CD8-positive, alpha-beta memory T cell (primary cell): ENCODE results near the gene ASTE1. TPM values are rescaled to one million over a fixed set of nuclear protein-coding genes. Genes with fewer than 3 reads are reported as not detected.
A peak's percentile ranks its signal among the peaks of the same experiment; 100 is the strongest.
"Not testable (repeated sequence)": the region's sequence is repeated elsewhere in the genome, so short reads cannot be mapped to it uniquely, and the experiment has no call there.

Experiments
- CTCF ChIA-PET: fragments of 350-600 bp; sonication (Branson Sonifier 250); formaldehyde crosslinking; loops from one replicate; lab custom pipeline; 2021; ENCODE audit warnings: antibody characterized with exemption; lab: Charles Lee
- POLR2A ChIA-PET: fragments of 350-600 bp; sonication (Branson Sonifier 250); formaldehyde crosslinking; loops from one replicate; lab custom pipeline; 2021; ENCODE audit warnings: antibody characterized with exemption; lab: Charles Lee
- DNase-seq, 5 donors: peaks; one replicate each; pipeline versions ENCODE4 v3.0.0 to v3.0.0-alpha.2; 2020 to 2022; ENCODE audit warnings: mixed read lengths in 1 of 5
- H3K27ac ChIP-seq: one replicate; pipeline ENCODE4 v1.7.0; 2013; ENCODE audit warnings: low read depth, mild to moderate bottlenecking, low read length, moderate library complexity
- H3K27me3 ChIP-seq: 2 replicates; pipeline ENCODE4 v1.7.0; 2013; ENCODE audit warnings: low read length, mild to moderate bottlenecking; ENCODE audit not compliant: insufficient read depth, poor library complexity, severe bottlenecking
- H3K36me3 ChIP-seq: 2 replicates; pipeline ENCODE4 v1.7.0; 2013; ENCODE audit warnings: mild to moderate bottlenecking, low read length, moderate library complexity; ENCODE audit not compliant: insufficient read depth
- H3K4me1 ChIP-seq: 2 replicates; pipeline ENCODE4 v1.7.0; 2013; ENCODE audit warnings: mild to moderate bottlenecking, low read length, moderate library complexity; ENCODE audit not compliant: insufficient read depth
- H3K4me3 ChIP-seq: 2 replicates; pipeline ENCODE4 v1.7.0; 2013; ENCODE audit warnings: mild to moderate bottlenecking, low read length
- H3K9me3 ChIP-seq: 2 replicates; pipeline ENCODE4 v1.7.0; 2013; ENCODE audit warnings: mild to moderate bottlenecking, low read length
- H3K27ac Mint-ChIP-seq, 8 donors: one replicate each; pipeline ENCODE4 v1.8.0; 2020 to 2021; ENCODE audit warnings: mixed read lengths in 8 of 8, mild to moderate bottlenecking in 6 of 8, inconsistent platforms in 3 of 8, moderate library complexity in 3 of 8
- H3K27me3 Mint-ChIP-seq, 2 donors: one replicate each; pipeline ENCODE4 v1.8.0; 2020 to 2021; ENCODE audit warnings: mixed read lengths in 2 of 2, mild to moderate bottlenecking in 1 of 2, moderate library complexity in 1 of 2
- H3K36me3 Mint-ChIP-seq, 3 donors: one replicate each; pipeline ENCODE4 v1.8.0; 2020 to 2021; ENCODE audit warnings: mixed read lengths in 3 of 3, inconsistent platforms in 1 of 3, mild to moderate bottlenecking in 1 of 3
- H3K4me1 Mint-ChIP-seq, 3 donors: one replicate each; pipeline ENCODE4 v1.8.0; 2020 to 2021; ENCODE audit warnings: mixed read lengths in 3 of 3, inconsistent platforms in 1 of 3, mild to moderate bottlenecking in 1 of 3
- H3K4me3 Mint-ChIP-seq, 7 donors: one replicate each; pipeline ENCODE4 v1.8.0; 2020 to 2021; ENCODE audit warnings: mixed read lengths in 7 of 7, mild to moderate bottlenecking in 6 of 7, moderate library complexity in 4 of 7, inconsistent platforms in 2 of 7
- H3K9me3 Mint-ChIP-seq, 5 donors: one replicate each; pipeline ENCODE4 v1.8.0; 2020 to 2022; ENCODE audit warnings: mixed read lengths in 5 of 5, mild to moderate bottlenecking in 3 of 5, moderate library complexity in 2 of 5, inconsistent platforms in 1 of 5
- polyA plus RNA-seq: library from polyadenylated mRNA; unstranded; fragments of 300-500 nt; fragmentation: Illumina TruSeq; gene quantifications from one replicate; pipeline ENCODE4 v1.2.3, GENCODE V29; 2021
- total RNA-seq, 2 experiments: library from RNA; stranded (reverse); gene quantifications; one replicate each; pipeline ENCODE4 v1.2.3, GENCODE V29; 2021

The ASTE1 gene
- total and polyA plus RNA-seq, 3 experiments from 2014 or later, result 11.9 to 24.0 (median 13.7) TPM

DNA sequence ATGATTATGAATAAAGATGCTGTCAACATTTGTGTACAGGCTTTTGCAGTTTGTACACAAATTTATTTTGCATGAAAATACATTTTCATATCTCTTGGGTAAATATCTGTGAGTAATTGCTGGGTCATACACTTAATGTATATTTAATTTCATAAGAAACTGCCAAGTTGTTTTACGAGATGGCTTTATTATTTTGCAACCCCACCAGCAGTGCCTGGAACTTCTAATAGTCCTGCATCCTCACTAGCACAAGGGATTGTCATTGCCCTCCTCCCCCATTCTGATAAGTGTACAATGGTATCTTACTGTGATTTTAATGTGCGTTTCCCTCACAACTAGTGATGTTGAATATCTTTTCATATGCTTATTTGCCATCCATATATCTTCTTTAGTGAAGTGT, 45.2 kb downstream of the ASTE1 start:
- H3K36me3 Mint-ChIP-seq, result peaks cover 0 to 64% (median 11%) of the 10 kb centered on the region in 3 donors
- H3K27me3 ChIP-seq, result no peaks in the 10 kb centered on the region
- no peak overlapping the region for H3K27ac ChIP-seq
- no peaks in the 10 kb centered on the region for H3K36me3 ChIP-seq
- H3K4me1 ChIP-seq, result no peaks in the 10 kb centered on the region
- CTCF ChIA-PET, result no interaction called here
- H3K27ac Mint-ChIP-seq, result no peak overlapping the region
- no peak overlapping the region for H3K4me3 ChIP-seq
- no peaks in the 10 kb centered on the region for H3K4me1 Mint-ChIP-seq
- no peaks in the 10 kb centered on the region for H3K27me3 Mint-ChIP-seq
- H3K9me3 Mint-ChIP-seq, result no peaks in the 10 kb centered on the region
- DNase-seq, result no peak
- no peak overlapping the region for H3K4me3 Mint-ChIP-seq
- no peaks in the 10 kb centered on the region for H3K9me3 ChIP-seq
- POLR2A ChIA-PET, result no interaction called here

DNA sequence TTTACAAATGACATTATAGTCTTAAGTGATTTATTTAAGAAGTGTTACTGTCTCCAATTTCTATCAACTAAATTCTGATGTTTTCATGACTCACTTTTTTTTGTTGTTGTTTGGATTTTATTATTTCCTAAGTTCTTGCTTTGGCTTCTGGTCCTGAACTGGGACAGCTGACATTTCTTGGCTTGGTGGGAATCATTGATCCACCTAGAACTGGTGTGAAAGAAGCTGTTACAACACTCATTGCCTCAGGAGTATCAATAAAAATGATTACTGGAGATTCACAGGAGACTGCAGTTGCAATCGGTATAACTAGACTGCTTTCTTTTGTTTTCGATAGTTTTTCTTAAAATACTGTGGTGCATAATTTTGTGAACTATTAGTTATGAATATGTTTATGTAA, 47.5 kb downstream of the ASTE1 start:
- H3K4me1 ChIP-seq, result no peaks in the 10 kb centered on the region
- H3K27ac ChIP-seq, result no peak overlapping the region
- CTCF ChIA-PET, result no interaction called here
- no peaks in the 10 kb centered on the region for H3K4me1 Mint-ChIP-seq
- H3K36me3 ChIP-seq, result no peaks in the 10 kb centered on the region
- H3K4me3 ChIP-seq, result no peak overlapping the region
- no peaks in the 10 kb centered on the region for H3K9me3 Mint-ChIP-seq
- H3K9me3 ChIP-seq, result no peaks in the 10 kb centered on the region
- POLR2A ChIA-PET, result no interaction called here
- DNase-seq, result no peak
- H3K27ac Mint-ChIP-seq, result peak overlapping the region in 2 of 8 donors; percentile 39 to 61
- no peaks in the 10 kb centered on the region for H3K27me3 ChIP-seq
- H3K4me3 Mint-ChIP-seq, result no peak overlapping the region
- H3K27me3 Mint-ChIP-seq, result no peaks in the 10 kb centered on the region
- peaks cover 0 to 74% (median 21%) of the 10 kb centered on the region in 3 donors for H3K36me3 Mint-ChIP-seq

DNA sequence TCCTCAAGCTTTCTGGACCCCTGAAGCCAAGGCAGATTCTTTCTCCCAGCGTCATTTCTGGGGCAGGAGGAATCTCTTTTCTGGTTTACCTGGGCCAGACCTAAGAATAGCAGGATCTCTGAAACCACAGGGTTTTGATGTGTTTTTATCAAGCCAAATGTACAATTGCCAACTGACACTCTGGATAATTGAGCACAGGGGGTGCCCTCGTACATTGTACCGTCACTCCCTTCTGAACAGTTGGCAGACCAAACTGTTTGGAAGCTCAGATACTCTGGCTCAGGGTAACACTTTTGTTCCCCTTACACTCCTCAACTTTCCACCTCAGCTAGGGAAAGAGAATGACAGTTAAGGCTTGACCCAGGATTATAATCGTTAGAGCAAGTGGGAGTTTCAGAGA, 49.9 kb downstream of the ASTE1 start:
- Histone ChIP-seq H3K9me3 (no peaks in the 10 kb centered on the region), H3K4me1 (no peaks in the 10 kb centered on the region), H3K27ac (no peak overlapping the region), H3K27me3 (no peaks in the 10 kb centered on the region), H3K4me3 (no peak overlapping the region), H3K36me3 (peaks cover under 1% of the 10 kb centered on the region)
- ChIA-PET CTCF (no interaction called here), POLR2A (no interaction called here)
- no peak overlapping the region for H3K4me3 Mint-ChIP-seq
- H3K9me3 Mint-ChIP-seq, result no peaks in the 10 kb centered on the region
- peaks cover 10 to 77% (median 24%) of the 10 kb centered on the region in 3 donors for H3K36me3 Mint-ChIP-seq
- no peaks in the 10 kb centered on the region for H3K4me1 Mint-ChIP-seq
- no peak for DNase-seq
- peak overlapping the region in 1 of 8 donors; percentile 64 for H3K27ac Mint-ChIP-seq
- no peaks in the 10 kb centered on the region for H3K27me3 Mint-ChIP-seq

DNA sequence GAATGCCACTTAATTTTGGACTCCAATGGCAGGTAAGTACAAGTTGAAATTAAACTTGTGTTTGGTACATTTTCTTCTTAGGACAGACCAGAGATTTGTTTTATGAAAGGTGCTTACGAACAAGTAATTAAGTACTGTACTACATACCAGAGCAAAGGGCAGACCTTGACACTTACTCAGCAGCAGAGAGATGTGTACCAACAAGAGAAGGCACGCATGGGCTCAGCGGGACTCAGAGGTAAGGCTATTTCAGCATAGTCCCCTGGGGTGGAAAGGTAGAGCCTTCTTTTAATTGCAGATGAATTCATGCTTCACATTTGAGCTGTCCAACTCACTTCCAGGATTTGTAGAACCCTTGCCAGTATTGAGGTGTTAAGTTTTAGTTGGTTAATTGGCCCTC, 51.4 kb downstream of the ASTE1 start:
- no peak for DNase-seq
- Mint-ChIP-seq H3K9me3 (no peaks in the 10 kb centered on the region), H3K4me3 (no peak overlapping the region), H3K4me1 (no peaks in the 10 kb centered on the region), H3K36me3 (peaks cover 24 to 83% (median 33%) of the 10 kb centered on the region in 3 donors), H3K27ac (peak overlapping the region in 2 of 8 donors; percentile 24 to 25), H3K27me3 (no peaks in the 10 kb centered on the region)
- Histone ChIP-seq H3K4me1 (no peaks in the 10 kb centered on the region), H3K36me3 (peaks cover 7% of the 10 kb centered on the region), H3K27ac (no peak overlapping the region), H3K9me3 (no peaks in the 10 kb centered on the region), H3K27me3 (no peaks in the 10 kb centered on the region), H3K4me3 (no peak overlapping the region)
- ChIA-PET CTCF (no interaction called here), POLR2A (no interaction called here)

DNA sequence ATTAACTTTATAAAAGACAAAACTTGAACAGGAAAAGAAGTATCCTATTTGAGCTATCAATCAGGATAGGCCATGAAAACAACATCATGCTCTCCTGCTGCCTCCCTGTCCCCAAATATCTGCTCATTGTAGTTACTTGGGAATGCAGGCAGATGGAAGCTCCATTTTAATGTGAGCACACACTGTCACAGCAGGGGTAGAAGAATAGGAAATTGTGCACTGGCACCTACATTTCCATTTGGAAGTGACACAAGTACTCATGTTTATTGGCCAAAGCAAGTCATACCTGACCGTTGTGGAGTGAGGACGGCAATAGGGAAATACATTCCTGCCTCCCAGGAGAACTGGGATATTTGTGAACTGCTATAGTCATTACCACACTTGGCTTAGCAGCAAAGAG, 52.4 kb downstream of the ASTE1 start:
- Histone ChIP-seq H3K27me3 (no peaks in the 10 kb centered on the region), H3K4me1 (no peaks in the 10 kb centered on the region), H3K9me3 (no peaks in the 10 kb centered on the region), H3K27ac (no peak overlapping the region), H3K4me3 (no peak overlapping the region), H3K36me3 (peaks cover 11% of the 10 kb centered on the region)
- Mint-ChIP-seq H3K36me3 (peaks cover 26 to 85% (median 34%) of the 10 kb centered on the region in 3 donors), H3K4me1 (no peaks in the 10 kb centered on the region), H3K9me3 (no peaks in the 10 kb centered on the region), H3K27ac (peak overlapping the region in 1 of 8 donors; percentile 78), H3K4me3 (no peak overlapping the region), H3K27me3 (no peaks in the 10 kb centered on the region)
- no peak for DNase-seq
- CTCF ChIA-PET, result no interaction called here
- POLR2A ChIA-PET, result no interaction called here

DNA sequence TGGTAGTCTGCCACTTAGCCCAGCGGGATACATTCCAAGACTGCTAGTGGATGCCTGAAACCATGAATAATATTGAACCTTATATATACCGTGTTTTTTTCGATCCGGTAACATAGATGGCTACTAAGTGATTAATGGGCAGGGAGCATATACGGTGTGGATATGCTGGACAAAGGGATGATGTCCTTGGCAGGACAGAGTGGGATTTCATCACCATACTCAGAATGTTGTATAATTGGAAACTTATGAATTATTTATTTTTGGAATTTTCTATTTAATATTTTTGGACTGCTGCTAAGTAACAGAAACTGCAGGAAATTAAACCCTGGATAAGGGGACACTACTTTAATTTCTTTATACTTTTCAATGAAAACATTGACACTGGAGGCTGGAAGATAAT, 53.2 kb downstream of the ASTE1 start:
- ChIA-PET CTCF (no interaction called here), POLR2A (no interaction called here)
- Histone ChIP-seq H3K9me3 (no peaks in the 10 kb centered on the region), H3K27ac (no peak overlapping the region), H3K36me3 (peaks cover 11% of the 10 kb centered on the region), H3K4me3 (no peak overlapping the region), H3K4me1 (no peaks in the 10 kb centered on the region), H3K27me3 (no peaks in the 10 kb centered on the region)
- Mint-ChIP-seq H3K4me1 (no peaks in the 10 kb centered on the region), H3K27me3 (no peaks in the 10 kb centered on the region), H3K27ac (peak overlapping the region in 1 of 8 donors; percentile 2), H3K36me3 (peaks cover 26 to 86% (median 30%) of the 10 kb centered on the region in 3 donors), H3K4me3 (no peak overlapping the region), H3K9me3 (no peaks in the 10 kb centered on the region)
- no peak for DNase-seq

DNA sequence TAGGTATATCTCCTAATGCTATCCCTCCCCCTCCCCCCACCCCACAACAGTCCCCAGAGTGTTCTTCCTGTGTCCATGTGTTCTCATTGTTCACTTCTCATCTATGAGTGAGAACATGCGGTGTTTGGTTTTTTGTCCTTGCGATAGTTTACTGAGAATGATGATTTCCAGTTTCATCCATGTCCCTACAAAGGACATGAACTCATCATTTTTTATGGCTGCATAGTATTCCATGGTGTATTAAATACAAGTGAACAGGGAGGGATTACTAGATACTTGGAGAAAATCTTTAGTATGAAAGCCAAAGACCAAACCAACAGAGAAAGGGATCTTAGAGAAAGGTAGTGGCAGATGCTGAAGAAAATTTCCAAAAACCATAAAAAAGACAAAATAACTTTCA, 54.0 kb downstream of the ASTE1 start:
- H3K9me3 ChIP-seq, H3K4me1 ChIP-seq, POLR2A ChIA-PET, DNase-seq, H3K4me3 ChIP-seq, H3K27me3 Mint-ChIP-seq, CTCF ChIA-PET, H3K4me1 Mint-ChIP-seq, H3K4me3 Mint-ChIP-seq, H3K27me3 ChIP-seq, H3K9me3 Mint-ChIP-seq, H3K27ac ChIP-seq: not testable (repeated sequence)
- Mint-ChIP-seq H3K27ac (peak overlapping the region in 1 of 8 donors; percentile 73), H3K36me3 (peaks cover 26 to 86% (median 32%) of the 10 kb centered on the region in 3 donors)
- peaks cover 11% of the 10 kb centered on the region for H3K36me3 ChIP-seq

DNA sequence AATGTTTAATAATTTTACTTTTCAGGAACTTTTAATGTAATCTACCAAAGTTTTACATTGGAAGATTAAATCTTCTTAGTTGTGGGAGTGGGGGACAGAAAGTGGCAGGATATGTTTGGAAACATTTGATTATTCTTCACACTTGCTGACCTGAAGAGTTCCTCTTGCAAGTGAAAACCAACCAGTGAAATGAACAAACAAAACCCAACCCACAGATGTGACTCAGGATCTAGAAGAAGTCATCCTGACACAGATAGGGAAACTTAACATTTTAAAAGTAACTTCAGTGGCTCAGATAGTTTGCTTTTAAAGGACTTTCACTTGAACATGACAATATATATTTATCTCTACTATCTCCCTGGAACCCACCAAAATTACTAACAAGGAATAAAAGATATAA, 55.4 kb downstream of the ASTE1 start:
- POLR2A ChIA-PET, result no interaction called here
- peaks cover 30 to 83% (median 35%) of the 10 kb centered on the region in 3 donors for H3K36me3 Mint-ChIP-seq
- no peaks in the 10 kb centered on the region for H3K4me1 Mint-ChIP-seq
- Histone ChIP-seq H3K9me3 (no peaks in the 10 kb centered on the region), H3K4me1 (no peaks in the 10 kb centered on the region), H3K36me3 (peaks cover 11% of the 10 kb centered on the region), H3K27me3 (no peaks in the 10 kb centered on the region), H3K27ac (no peak overlapping the region), H3K4me3 (no peak overlapping the region)
- no peak overlapping the region for H3K4me3 Mint-ChIP-seq
- H3K27ac Mint-ChIP-seq, result peak overlapping the region in 1 of 8 donors; percentile 23
- CTCF ChIA-PET, result no interaction called here
- DNase-seq, result no peak
- no peaks in the 10 kb centered on the region for H3K27me3 Mint-ChIP-seq
- H3K9me3 Mint-ChIP-seq, result no peaks in the 10 kb centered on the region

DNA sequence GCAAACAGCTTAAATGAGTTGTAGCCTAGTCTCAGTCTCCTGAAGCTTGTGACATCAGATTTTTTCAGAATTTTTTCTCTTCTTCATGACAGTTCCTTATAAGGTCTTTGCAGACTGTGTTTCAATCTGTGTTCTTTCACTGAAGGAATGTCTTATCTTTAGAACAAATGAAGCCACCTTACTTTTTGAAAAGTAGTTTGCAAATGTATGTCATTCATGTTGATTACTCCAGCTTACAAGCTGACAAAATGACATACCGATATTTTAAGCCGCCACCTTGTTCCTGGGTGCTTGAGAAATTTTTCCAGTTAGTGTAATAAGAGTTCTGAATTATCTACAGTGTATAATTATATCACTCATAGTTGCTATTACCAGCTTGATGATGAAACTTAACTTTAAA, 57.0 kb downstream of the ASTE1 start:
- Histone ChIP-seq H3K4me1 (no peaks in the 10 kb centered on the region), H3K4me3 (no peak overlapping the region), H3K9me3 (no peaks in the 10 kb centered on the region), H3K36me3 (peaks cover 21% of the 10 kb centered on the region), H3K27me3 (no peaks in the 10 kb centered on the region), H3K27ac (no peak overlapping the region)
- no peak overlapping the region for H3K4me3 Mint-ChIP-seq
- POLR2A ChIA-PET, result no interaction called here
- CTCF ChIA-PET, result no interaction called here
- no peaks in the 10 kb centered on the region for H3K27me3 Mint-ChIP-seq
- H3K27ac Mint-ChIP-seq, result peak overlapping the region in 1 of 8 donors; percentile 64
- no peak for DNase-seq
- no peaks in the 10 kb centered on the region for H3K4me1 Mint-ChIP-seq
- H3K36me3 Mint-ChIP-seq, result peaks cover 39 to 83% (median 40%) of the 10 kb centered on the region in 3 donors
- H3K9me3 Mint-ChIP-seq, result no peaks in the 10 kb centered on the region
